GM10847 (cell line): Measurements from ENCODE around the gene RNF181.
A peak's percentile ranks its signal among the peaks of the same experiment; 100 is the strongest.

Source experiments
- POLR2A ChIP-seq: IDR thresholded peaks from 2 replicates; pipeline ENCODE4 v1.6.1; 2011; ENCODE audit not compliant: insufficient read length; ENCODE audit errors: extremely low read depth

Gene RNF181

GRCh38 chr2:85561280-85562212, 34.0 kb upstream of the RNF181 start, which contains the start of gene GGCX:
Gene GGCX (minus strand): TSS chr2:85561493. CDS start chr2:85561428, 65 bp downstream.
- TF ChIP-seq POLR2A = peak; percentile 92

DNA sequence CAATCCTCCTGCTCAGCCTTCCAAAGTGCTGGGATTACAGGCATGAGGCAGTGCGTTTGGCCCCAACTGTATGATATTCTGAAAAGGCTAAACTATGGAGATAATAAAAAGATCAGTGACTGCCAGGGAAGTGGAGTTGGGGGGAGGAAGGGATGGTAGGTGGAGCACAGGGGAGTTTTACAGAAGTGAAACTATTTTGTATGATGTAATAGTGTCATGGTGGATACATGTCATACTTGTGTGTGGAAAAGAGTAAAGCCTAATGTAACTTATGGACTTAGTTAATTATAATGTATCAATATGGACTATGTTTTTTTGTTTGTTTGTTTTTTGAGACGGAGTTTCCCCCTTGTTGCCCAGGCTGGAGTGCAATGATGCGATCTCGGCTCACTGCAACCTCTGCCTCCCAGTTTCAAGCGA, 31.4 kb upstream of the RNF181 start:
- TF ChIP-seq POLR2A = no peak

- TF ChIP-seq POLR2A = no peak
These were observed 29.3 kb upstream of the RNF181 start for GRCh38 chr2:85566265-85566664.

GRCh38 chr2:85575739-85576138, 19.8 kb upstream of the RNF181 start:
- TF ChIP-seq POLR2A = no peak

GRCh38 chr2:85577063-85577385, 18.5 kb upstream of the RNF181 start:
- no peak for TF ChIP-seq POLR2A

GRCh38 chr2:85577386-85578242, 17.9 kb upstream of the RNF181 start, which contains the start of gene VAMP8:
Gene VAMP8 (plus strand): TSS chr2:85577586. CDS start chr2:85577647, 61 bp downstream.
- peak; percentile 18 for TF ChIP-seq POLR2A

GRCh38 chr2:85578243-85579180, 17.0 kb upstream of the RNF181 start:
- TF ChIP-seq POLR2A = no peak

GRCh38 chr2:85579266-85579935, 16.1 kb upstream of the RNF181 start:
- no peak for TF ChIP-seq POLR2A

GRCh38 chr2:85580206-85580605, 15.3 kb upstream of the RNF181 start:
- TF ChIP-seq POLR2A = no peak

DNA sequence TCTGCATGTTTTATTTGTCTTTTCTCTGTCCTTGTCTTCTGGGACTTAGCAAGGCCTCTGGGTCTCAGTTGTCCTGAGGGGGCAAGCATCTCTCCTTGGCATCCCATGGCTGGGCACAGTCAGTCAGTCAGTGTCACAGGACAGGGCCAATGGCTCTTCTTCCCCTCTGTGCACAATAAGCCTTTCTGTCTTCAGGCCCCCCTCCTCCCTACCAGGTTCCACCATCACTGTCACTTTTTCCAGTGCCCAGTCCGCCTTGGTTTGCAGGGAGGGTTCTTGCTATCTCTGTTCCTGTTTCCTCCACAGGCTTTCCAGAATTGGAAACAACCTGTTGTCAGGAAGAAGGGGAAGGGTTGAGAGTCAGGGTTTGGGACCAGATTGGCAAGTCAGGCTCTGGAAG, 13.1 kb upstream of the RNF181 start:
- TF ChIP-seq POLR2A = no peak

- no peak for TF ChIP-seq POLR2A
These were observed 11.7 kb upstream of the RNF181 start for GRCh38 chr2:85583667-85584353.

- TF ChIP-seq POLR2A = peak; percentile 46
These were observed 11.1 kb upstream of the RNF181 start, which contains the start of gene VAMP5 for GRCh38 chr2:85584354-85584856. Gene VAMP5 (plus strand): TSS chr2:85584431. CDS start chr2:85584491, 60 bp downstream.

- TF ChIP-seq POLR2A = no peak
These were observed 10.4 kb upstream of the RNF181 start for GRCh38 chr2:85584857-85585780.

GRCh38 chr2:85585781-85586105, 9.8 kb upstream of the RNF181 start:
- no peak for TF ChIP-seq POLR2A
